GM12878 (cell line): ENCODE measurements around the gene CNGB1. TPM values are rescaled to one million over a fixed set of nuclear protein-coding genes. Genes with fewer than 3 reads are reported as not detected.
A peak's percentile ranks its signal among the peaks of the same experiment; 100 is the strongest.

Experiments
- ATAC-seq: fragments of 200-7000 bp; cut with Tn5 transposase; 3 replicates; pipeline ENCODE4 v1.9.1; 2020; ENCODE audit warnings: mild to moderate bottlenecking, moderate library complexity
- BruUV-seq: library from RNA; stranded (reverse); fragments of 400-500 nt; replicated peaks from 2 replicates; lab custom pipeline; 2021; lab: Mats Ljungman, UMichigan
- CTCF ChIA-PET: fragments of 300-600 bp; sonication (Branson Sonifier 250); formaldehyde crosslinking; extraction: SDS; loops from one replicate; lab custom pipeline; 2021; ENCODE audit warnings: inconsistent platforms; lab: Yijun Ruan, JAX
- POLR2A ChIA-PET: fragments of 350-600 bp; formaldehyde crosslinking; extraction: SDS; loops from one replicate; lab custom pipeline; 2021; ENCODE audit warnings: inconsistent platforms; lab: Charles Lee
- RAD21 ChIA-PET: fragments of 300-600 bp; sonication (Branson Sonifier 250); formaldehyde crosslinking; loops from one replicate; lab custom pipeline; 2023; ENCODE audit warnings: antibody characterized with exemption; ENCODE audit not compliant: unreplicated experiment; lab: Charles Lee
- SMC1A ChIA-PET: fragments of 300-600 bp; sonication (Branson Sonifier 250); formaldehyde crosslinking; loops from one replicate; lab custom pipeline; 2023; ENCODE audit not compliant: unreplicated experiment, uncharacterized antibody; lab: Charles Lee
- DNase-seq: peaks from one replicate; pipeline ENCODE4 v3.0.0-alpha.2; 2011; ENCODE audit warnings: low read depth, low spot score
- FAIRE-seq: peaks from 3 replicates; lab custom pipeline; 2011; peaks lifted over from hg19 to GRCh38; lab: Jason Lieb, UNC
- H2AFZ ChIP-seq: 2 replicates; pipeline ENCODE4 v1.6.0; 2011; ENCODE audit warnings: low read depth, low read length, control low read depth; ENCODE audit not compliant: control insufficient read depth
- H3K27ac ChIP-seq: 2 replicates; pipeline ENCODE4 v1.5.1; 2011; ENCODE audit warnings: control low read depth; ENCODE audit not compliant: control insufficient read depth, insufficient read depth
- H3K27me3 ChIP-seq, 2 experiments: replicated peaks in 1 of 2; 2 replicates each; pipeline versions ENCODE4 v1.6.0 to v1.6.1; 2011; ENCODE audit warnings: low read length in 1 of 2; ENCODE audit not compliant: control insufficient read depth in 2 of 2, insufficient read depth in 2 of 2
- H3K36me3 ChIP-seq, 2 experiments: 2 replicates each; pipeline ENCODE4 v1.5.1; 2011; ENCODE audit warnings: low read length in 1 of 2; ENCODE audit not compliant: control insufficient read depth in 2 of 2, insufficient read depth in 2 of 2
- H3K4me1 ChIP-seq: 2 replicates; pipeline ENCODE4 v1.6.1; 2011; ENCODE audit warnings: mild to moderate bottlenecking, low read length, moderate library complexity, mixed read lengths; ENCODE audit not compliant: control insufficient read depth, insufficient read depth
- H3K4me2 ChIP-seq: 2 replicates; pipeline ENCODE4 v1.6.0; 2011; ENCODE audit warnings: control low read depth; ENCODE audit not compliant: control insufficient read depth, insufficient read depth
- H3K4me3 ChIP-seq: fragments of 200-600 bp; sonication (generic); 2 replicates; pipeline ENCODE4 v1.5.1; 2016
- H3K79me2 ChIP-seq: 2 replicates; pipeline ENCODE4 v1.6.0; 2011; ENCODE audit warnings: low read length; ENCODE audit not compliant: control insufficient read depth, insufficient read depth
- H3K9ac ChIP-seq: 2 replicates; pipeline ENCODE4 v1.8.0; 2011; ENCODE audit warnings: low read length, control low read depth, mixed read lengths; ENCODE audit not compliant: control insufficient read depth, insufficient read depth
- H3K9me3 ChIP-seq: replicated peaks from 3 replicates; pipeline ENCODE4 v1.5.1; 2011; ENCODE audit warnings: mild to moderate bottlenecking, low read length; ENCODE audit not compliant: control insufficient read depth, insufficient read depth
- H4K20me1 ChIP-seq: 2 replicates; pipeline ENCODE4 v1.6.0; 2011; ENCODE audit not compliant: control insufficient read depth, insufficient read depth
- LARP7 ChIP-seq: fragments of 450-650 bp; IDR thresholded peaks from 2 replicates; pipeline ENCODE4 v1.6.1; 2017; ENCODE audit warnings: mild to moderate bottlenecking
- RAD21 ChIP-seq: IDR thresholded peaks from 2 replicates; pipeline ENCODE4 v1.6.1; 2011; ENCODE audit warnings: mild to moderate bottlenecking, low read depth, low read length, moderate library complexity; ENCODE audit not compliant: insufficient read depth
- RUNX3 ChIP-seq: IDR thresholded peaks from 2 replicates; pipeline ENCODE4 v1.6.1; 2012; ENCODE audit warnings: low read length, inconsistent platforms
- SMC3 ChIP-seq: IDR thresholded peaks from 2 replicates; pipeline ENCODE4 v1.6.1; 2011; ENCODE audit warnings: low read length, improper control_type of control experiment, borderline replicate concordance
- WGBS: methylation state at CpG from one replicate; pipeline ENCODE4 v1.1.6; 2016; ENCODE audit warnings: low lambda C conversion rate; ENCODE audit not compliant: insufficient replicate concordance, insufficient coverage; ENCODE audit errors: missing lambda C conversion rate; 5-methylcytosine and 5-hydroxymethylcytosine counted together
- in situ Hi-C: fragments of 300-500 bp; cut with MboI; formaldehyde crosslinking; loops from 9 replicates; pipeline ENCODE4 v1.14.3; 2018; ENCODE audit warnings: mixed read lengths
- intact Hi-C: fragments of 100-400 bp; cut with micrococcal nuclease; formaldehyde crosslinking; loops from one replicate; pipeline ENCODE4 v1.14.2; 2022; ENCODE audit not compliant: unreplicated experiment
- polyA plus RNA-seq, 11 experiments: library from polyadenylated mRNA; depleted of rRNA in 4 of 11; unstranded in 6 of 11; stranded (reverse) in 5 of 11; fragments of >200 nt; fragmentation: Nextera tagmentation in 4 of 11; fragmentation: Illumina TruSeq in 1 of 11; extraction: Ambion mirVana in 4 of 11; extraction: Trizol in 1 of 11; gene quantifications; 1 replicate in 1 of 11; 2 replicates in 10 of 11; pipeline versions ENCODE4 v1.2.1 to v1.2.3, GENCODE V29; 2011 to 2016; ENCODE audit warnings: inconsistent platforms in 2 of 11, missing spikeins in 2 of 11, low read depth in 1 of 11
- total RNA-seq, 4 experiments: library from RNA; depleted of rRNA in 3 of 4; stranded (reverse); fragments of >200 nt in 3 of 4; fragmentation: Illumina TruSeq in 1 of 4; extraction: Trizol in 1 of 4; gene quantifications; 2 replicates each; pipeline versions ENCODE4 v1.2.1 to v1.2.3, GENCODE V29; 2013 to 2021
- TF ChIP-seq, protein P1 (sequence below), 3 experiments: IDR thresholded peaks in 2 of 3; conservative IDR thresholded peaks in 1 of 3; 2 replicates each; pipeline ENCODE4 v1.5.1; 2011; ENCODE audit warnings: low read depth in 3 of 3, low read length in 3 of 3, mild to moderate bottlenecking in 3 of 3, control low read depth in 2 of 3, moderate library complexity in 2 of 3, inconsistent platforms in 1 of 3, mixed read lengths in 1 of 3; ENCODE audit not compliant: control insufficient read depth in 2 of 3, insufficient read depth in 1 of 3; ENCODE audit errors: extremely low read depth in 1 of 3
- TF ChIP-seq, protein P2 (sequence below): IDR thresholded peaks from 2 replicates; pipeline ENCODE4 v1.6.1; 2012; ENCODE audit warnings: improper control_type of control experiment, low read depth, low read length; ENCODE audit not compliant: insufficient replicate concordance

CNGB1 gene
- total and polyA plus RNA-seq, 10 of the 15 experiments (the other 5 are each of a cell fraction or from before 2014, with no cell fraction given) = 0.03 TPM; not detected in 9

DNA sequence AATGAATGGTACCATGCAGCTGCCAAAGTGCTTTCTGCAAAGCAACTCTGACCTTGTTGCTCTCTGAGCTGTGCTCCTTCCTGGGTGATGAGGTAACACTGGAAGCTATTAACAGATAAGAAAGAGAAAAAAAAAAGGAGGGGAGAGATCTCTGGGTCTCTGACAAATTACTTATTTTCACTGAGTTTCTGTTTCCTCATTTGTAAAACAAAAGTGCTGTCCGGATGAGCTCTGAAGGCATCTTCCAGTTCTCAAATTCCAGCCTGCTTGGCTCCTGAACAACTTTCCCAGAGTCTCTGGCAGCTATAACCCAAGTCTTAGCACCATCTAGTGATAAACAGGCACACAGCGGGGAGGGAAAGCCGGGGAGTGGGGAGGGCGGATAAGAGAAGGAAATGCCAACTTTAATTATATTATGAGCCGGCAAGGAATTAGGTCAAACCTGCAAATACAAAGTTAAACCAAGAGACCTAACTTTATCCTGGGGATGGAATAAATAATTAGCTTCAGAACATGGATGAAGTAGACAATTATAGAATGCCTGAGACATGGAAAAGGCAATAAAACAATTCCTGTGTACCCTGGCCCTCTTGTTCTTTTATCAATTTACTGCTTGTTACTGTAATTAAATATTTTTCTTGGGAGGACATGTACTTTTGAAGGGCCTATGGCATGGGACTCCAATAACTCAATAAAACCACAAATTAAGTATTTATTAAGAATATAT lies 107.3 kb downstream of the CNGB1 start:
- H3K4me3 ChIP-seq = no peak overlapping the region
- no peaks in the 10 kb centered on the region for H3K27me3 ChIP-seq
- ChIA-PET RAD21 (interaction anchor here (1.0 to 1.5 kb wide), 4 partner anchors 53 to 209 kb away, joined by 3 to 4 read pairs (median 3); no protein-coding TSS in a partner anchor), CTCF (interaction anchor here (0.7 to 2.3 kb wide), 3 partner anchors 35 to 128 kb away, joined by 3 to 9 read pairs (median 4); partner anchors contain the start of gene KATNB1), SMC1A (interaction anchor here (1.0 to 1.9 kb wide), 2 partner anchors 55 to 69 kb away, joined by 3 to 6 read pairs; no protein-coding TSS in a partner anchor), POLR2A (interaction anchor here (0.9 kb wide), 1 partner anchor 90 kb away, joined by 3 read pairs; no protein-coding TSS in a partner anchor)
- H3K79me2 ChIP-seq = no peaks in the 10 kb centered on the region
- H3K9me3 ChIP-seq = no peaks in the 10 kb centered on the region
- H3K4me1 ChIP-seq = no peaks in the 10 kb centered on the region
- BruUV-seq = no TSS peak
- H2AFZ ChIP-seq = no peak overlapping the region
- H3K36me3 ChIP-seq = no peaks in the 10 kb centered on the region
- WGBS = 0% methylated on average over 5 of the region's 5 CpGs
- FAIRE-seq (no peak), ATAC-seq (no peak), DNase-seq (no peak)
- no peak overlapping the region for H3K27ac ChIP-seq
- no peaks in the 10 kb centered on the region for H4K20me1 ChIP-seq
- TF ChIP-seq, protein P1, sequence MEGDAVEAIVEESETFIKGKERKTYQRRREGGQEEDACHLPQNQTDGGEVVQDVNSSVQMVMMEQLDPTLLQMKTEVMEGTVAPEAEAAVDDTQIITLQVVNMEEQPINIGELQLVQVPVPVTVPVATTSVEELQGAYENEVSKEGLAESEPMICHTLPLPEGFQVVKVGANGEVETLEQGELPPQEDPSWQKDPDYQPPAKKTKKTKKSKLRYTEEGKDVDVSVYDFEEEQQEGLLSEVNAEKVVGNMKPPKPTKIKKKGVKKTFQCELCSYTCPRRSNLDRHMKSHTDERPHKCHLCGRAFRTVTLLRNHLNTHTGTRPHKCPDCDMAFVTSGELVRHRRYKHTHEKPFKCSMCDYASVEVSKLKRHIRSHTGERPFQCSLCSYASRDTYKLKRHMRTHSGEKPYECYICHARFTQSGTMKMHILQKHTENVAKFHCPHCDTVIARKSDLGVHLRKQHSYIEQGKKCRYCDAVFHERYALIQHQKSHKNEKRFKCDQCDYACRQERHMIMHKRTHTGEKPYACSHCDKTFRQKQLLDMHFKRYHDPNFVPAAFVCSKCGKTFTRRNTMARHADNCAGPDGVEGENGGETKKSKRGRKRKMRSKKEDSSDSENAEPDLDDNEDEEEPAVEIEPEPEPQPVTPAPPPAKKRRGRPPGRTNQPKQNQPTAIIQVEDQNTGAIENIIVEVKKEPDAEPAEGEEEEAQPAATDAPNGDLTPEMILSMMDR (IDR thresholded peaks at IDR 0.05 in 2 of 3, conservative IDR thresholded peaks at IDR 0.05 in 1 of 3; ENCODE audit: control insufficient read depth in 2 of 3, extremely low read depth in 1 of 3, insufficient read depth in 1 of 3, low read depth in 3 of 3, low read length in 3 of 3) = peak; percentile 9 to 37 (median 17); a peak in 3 of 6 replicates
- TF ChIP-seq LARP7 = no peak
- TF ChIP-seq SMC3 = peak; percentile 28; the same call in 1 of the 2 replicates
- no peak for TF ChIP-seq RUNX3
- TF ChIP-seq RAD21 = peak; percentile 42
- TF ChIP-seq, protein P2, sequence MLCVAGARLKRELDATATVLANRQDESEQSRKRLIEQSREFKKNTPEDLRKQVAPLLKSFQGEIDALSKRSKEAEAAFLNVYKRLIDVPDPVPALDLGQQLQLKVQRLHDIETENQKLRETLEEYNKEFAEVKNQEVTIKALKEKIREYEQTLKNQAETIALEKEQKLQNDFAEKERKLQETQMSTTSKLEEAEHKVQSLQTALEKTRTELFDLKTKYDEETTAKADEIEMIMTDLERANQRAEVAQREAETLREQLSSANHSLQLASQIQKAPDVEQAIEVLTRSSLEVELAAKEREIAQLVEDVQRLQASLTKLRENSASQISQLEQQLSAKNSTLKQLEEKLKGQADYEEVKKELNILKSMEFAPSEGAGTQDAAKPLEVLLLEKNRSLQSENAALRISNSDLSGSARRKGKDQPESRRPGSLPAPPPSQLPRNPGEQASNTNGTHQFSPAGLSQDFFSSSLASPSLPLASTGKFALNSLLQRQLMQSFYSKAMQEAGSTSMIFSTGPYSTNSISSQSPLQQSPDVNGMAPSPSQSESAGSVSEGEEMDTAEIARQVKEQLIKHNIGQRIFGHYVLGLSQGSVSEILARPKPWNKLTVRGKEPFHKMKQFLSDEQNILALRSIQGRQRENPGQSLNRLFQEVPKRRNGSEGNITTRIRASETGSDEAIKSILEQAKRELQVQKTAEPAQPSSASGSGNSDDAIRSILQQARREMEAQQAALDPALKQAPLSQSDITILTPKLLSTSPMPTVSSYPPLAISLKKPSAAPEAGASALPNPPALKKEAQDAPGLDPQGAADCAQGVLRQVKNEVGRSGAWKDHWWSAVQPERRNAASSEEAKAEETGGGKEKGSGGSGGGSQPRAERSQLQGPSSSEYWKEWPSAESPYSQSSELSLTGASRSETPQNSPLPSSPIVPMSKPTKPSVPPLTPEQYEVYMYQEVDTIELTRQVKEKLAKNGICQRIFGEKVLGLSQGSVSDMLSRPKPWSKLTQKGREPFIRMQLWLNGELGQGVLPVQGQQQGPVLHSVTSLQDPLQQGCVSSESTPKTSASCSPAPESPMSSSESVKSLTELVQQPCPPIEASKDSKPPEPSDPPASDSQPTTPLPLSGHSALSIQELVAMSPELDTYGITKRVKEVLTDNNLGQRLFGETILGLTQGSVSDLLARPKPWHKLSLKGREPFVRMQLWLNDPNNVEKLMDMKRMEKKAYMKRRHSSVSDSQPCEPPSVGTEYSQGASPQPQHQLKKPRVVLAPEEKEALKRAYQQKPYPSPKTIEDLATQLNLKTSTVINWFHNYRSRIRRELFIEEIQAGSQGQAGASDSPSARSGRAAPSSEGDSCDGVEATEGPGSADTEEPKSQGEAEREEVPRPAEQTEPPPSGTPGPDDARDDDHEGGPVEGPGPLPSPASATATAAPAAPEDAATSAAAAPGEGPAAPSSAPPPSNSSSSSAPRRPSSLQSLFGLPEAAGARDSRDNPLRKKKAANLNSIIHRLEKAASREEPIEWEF = no peak
- no peak overlapping the region for H3K4me2 ChIP-seq
- no peak overlapping the region for H3K9ac ChIP-seq
- intact Hi-C loops = loop anchor here (5.0 kb wide), 1 partner anchor 106 kb away; no protein-coding TSS in a partner anchor
- in situ Hi-C loops = no loop called here
